GM18909 (cell line): ENCODE results near the gene ASRGL1.

ENCODE experiments used
- ATAC-seq: cut with Tn5 transposase; IDR thresholded peaks from one replicate; pipeline ENCODE4 v1.9.1; 2021; ENCODE audit warnings: mild to moderate bottlenecking; ENCODE audit not compliant: unreplicated experiment, poor library complexity

ASRGL1 gene

DNA sequence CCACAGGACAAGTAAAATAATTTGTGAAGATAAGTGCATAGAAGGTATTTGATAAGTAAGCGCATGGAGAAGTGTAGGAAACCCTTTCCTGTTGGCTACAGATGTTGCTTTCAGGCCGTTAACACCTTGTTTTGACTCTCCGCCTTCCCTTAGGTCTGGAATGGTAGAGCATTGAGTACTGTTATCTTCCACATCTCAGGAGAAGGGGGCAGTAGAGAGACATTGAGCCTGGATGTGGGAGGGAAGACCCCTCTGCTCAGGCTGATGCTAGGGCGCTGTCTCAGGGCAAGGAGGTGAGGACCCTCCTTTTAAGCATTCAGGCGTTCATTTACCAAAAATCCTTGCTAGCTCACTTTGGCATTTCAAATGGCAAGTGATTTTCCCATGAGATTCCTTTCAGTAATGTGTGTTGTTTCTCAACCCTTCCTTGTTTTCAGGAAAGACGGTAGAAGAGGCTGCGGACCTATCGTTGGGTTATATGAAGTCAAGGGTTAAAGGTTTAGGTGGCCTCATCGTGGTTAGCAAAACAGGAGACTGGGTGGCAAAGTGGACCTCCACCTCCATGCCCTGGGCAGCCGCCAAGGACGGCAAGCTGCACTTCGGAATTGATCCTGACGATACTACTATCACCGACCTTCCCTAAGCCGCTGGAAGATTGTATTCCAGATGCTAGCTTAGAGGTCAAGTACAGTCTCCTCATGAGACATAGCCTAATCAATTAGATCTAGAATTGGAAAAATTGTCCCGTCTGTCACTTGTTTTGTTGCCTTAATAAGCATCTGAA lies 54.6 kb downstream of the ASRGL1 start:
- no peak for ATAC-seq

DNA sequence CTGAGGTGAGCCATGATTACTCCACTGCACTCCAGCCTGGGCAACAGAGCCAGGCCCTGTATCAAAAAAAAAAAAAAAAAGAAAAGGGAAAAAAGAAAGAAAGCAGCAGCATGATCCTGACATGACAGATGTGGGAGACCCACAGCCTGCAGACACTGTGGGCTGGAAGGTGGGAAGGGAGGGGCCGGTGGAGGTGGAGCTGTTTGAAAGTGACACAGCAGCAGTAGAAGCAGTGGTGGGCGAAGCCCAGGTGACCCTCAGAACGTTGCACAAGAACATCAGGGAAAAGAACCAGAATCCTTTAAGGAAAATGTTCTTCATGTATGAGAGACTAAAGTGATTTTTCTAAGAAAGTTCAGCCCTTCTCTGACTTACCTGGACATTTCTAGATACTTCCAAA lies 55.3 kb downstream of the ASRGL1 start:
- ATAC-seq: no peak

DNA sequence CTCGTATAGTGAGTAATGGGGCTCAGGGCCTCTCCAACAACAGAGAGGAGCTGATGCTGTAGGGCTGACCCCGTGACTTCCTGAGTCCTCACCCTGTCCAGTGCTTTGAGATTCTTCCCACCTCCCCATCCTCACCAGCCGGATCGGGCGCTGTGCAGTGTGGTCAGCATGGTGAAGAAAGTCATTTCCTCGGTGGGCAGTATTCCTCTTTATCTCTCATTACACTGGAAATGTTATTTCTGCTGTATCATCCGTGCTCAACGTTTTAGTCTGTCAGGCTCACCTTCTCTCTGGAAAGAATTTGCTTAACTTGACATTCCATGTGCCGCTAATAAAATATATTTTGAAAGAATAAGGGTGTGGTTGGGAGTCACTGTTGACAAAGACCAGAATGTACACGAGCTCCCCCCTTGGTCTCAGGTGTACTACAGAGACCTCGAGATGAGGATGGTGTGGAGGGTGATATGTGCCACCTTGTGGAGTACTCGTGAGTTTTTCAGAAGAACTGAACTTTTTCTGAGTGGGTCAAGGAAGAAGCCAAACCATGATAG lies 55.9 kb downstream of the ASRGL1 start:
- no peak for ATAC-seq

- ATAC-seq: no peak
Observed at GRCh38 chr11:62393735-62394134, 56.5 kb downstream of the ASRGL1 start.

DNA sequence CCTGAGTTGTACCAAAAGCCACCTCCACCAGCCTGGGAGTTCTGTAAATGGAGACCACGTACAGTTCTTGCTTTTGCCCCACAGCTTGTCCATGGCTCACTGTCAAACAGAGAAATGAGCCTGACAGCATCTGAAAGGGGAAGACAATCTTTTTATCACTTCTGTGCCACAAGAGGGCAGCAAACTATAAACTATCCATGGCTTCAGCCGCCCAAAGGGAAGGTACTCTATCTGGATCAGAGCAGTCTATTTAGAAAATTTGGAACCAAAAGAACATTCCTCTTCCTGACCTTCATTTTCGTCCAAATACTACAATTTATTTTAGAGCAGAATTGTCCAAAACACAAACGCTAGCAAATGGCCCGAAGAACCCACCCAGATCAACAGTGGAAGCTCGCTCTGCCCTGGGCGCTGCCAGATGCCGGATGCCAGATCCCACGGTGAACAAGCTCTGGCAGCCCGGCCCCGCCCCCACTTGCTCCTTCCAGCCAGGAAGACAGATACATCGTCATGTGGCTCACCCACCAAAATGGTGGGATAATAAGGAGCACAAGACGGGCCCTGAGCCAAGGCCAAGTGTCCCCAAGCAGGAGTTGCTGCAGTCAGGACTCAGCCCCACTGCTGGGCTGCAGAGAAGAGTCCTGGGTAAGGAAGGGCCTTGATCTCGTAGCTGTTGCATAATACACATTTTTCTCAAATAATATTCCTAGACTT lies 57.7 kb downstream of the ASRGL1 start:
- ATAC-seq: no peak

DNA sequence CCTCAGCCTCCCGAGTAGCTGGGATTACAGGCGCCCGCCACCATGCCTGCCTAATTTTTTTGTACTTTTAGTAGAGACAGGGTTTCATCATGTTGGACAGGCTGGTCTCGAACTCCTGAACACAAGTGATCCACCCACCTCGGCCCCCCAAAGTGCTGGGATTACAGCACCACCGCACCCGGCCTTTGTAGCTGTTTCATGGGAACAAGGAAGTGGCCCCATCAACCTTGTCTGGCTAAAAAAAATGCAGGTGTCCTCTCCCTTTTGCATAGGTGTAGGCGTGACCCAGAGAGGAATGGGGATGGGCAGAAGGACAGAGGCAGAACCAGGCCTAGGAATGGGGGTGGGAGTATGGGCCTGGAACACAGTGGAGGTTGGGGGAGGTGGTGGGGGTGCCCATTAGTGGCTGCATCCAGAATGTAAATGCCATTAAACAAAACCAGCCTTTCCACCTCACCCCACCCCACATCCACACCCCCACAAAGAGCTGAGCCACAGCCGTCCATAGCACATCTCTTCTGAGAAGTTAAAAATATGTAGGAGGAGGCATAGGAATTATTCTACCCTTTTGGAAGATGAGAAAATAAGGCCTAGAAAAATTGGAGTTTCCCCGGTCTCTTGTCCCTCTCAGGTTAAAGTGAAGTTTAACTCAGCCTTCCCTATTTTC lies 58.8 kb downstream of the ASRGL1 start:
- ATAC-seq: no peak

DNA sequence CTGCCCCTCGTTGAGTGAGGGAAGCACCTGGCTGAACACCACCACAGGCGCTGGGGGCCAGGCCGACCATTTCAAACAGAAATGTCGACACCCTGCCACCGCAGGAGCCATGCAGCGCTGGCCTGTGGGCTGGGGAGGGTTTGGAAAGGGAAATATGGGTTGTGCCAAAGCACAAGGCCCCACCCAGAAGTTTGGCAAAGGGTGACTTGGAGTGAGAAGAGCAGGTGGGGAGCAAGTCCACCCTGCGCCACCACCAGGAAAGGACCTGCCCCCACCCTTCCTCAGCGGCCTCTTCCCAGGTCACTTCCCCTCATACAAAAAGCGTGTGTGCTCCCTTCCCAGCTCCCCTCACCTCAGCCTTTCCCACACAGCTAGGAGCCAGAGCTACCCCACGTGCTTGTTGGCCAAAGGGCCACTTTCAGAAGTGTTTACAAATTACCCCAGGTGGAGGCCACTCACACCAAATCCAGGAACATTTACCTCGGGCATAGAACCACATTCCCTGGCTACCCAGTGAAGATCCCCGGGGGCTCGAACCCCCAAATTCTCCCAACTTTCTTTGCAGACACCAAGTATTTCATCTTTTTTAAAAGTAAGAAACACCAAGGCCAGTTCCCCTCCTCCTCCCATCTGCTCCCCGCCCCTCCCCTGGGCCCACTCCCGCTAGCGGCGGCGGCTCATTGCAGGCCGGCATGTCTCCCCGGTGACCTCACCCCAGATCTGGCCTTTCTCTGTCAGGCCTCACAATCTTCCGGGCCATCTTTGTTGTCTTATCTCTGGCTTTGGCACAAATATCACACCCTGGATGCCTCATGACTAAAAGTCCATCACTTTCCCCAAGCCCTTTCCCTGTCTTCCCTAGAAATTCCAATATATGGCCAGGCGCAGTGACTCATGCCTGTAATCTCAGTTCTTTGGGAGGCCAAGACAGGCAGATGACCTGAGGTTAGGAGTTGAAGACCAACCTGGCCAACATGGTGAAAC lies 61.1 kb downstream of the ASRGL1 start:
- ATAC-seq: no peak

DNA sequence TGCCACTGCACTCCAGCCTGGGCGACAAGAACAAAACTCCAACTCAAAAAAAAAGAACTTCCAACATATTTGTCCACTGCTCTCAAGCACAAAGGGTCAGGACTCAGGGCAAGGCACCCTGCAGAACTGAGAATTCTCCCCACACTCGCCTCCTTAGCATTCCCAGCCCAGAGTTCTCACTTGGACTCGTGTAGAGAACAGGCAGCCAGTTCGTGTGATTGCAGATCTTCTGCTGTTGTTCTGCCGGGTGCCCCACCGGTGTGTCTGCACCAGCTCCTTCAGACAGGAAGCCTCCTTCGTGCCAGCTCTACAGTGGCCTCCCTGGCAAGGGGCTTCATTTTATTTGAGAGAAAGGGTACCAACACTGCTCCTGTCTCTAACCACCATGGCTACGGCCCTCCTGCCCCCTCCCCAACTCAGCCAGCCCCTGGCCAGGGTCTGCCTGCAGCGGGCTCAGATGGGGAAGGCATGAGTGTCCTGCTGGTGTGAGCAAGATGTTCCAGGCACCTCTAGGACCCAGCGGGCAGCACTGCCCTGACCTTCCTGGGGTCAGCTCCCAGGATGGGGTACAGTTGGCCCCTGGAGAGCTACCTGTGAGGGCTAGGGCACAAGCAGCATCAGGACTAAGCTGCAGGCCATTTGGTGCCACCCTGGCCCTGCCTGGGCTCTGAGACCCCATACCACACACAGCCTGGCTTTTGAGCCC lies 62.1 kb downstream of the ASRGL1 start:
- ATAC-seq: no peak

- ATAC-seq: no peak
Observed at GRCh38 chr11:62399878-62400266, 62.6 kb downstream of the ASRGL1 start.

GRCh38 chr11:62400281-62400680 lies 63.0 kb downstream of the ASRGL1 start:
- ATAC-seq: no peak

DNA sequence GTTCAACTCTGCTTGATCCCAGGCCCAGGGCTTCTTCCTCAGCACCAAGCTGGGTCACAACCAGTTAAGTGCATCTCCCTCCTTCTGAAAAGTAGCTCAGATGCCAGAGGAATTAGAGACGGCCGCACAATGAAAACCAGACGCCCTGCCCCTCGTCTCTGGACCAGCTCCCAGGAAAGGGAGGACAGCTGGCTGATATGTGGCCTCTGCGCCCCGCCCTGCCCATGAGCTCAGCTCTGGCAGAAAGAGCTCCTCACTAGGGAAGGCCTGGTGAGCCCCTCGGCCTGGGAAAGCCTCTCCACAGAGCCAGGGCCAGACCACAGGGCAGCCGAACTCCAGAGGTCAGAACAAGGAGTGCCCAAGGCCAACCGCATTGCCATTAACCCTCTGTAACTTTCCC lies 63.5 kb downstream of the ASRGL1 start:
- ATAC-seq: no peak

GRCh38 chr11:62401356-62401755 lies 64.1 kb downstream of the ASRGL1 start:
- ATAC-seq: no peak

DNA sequence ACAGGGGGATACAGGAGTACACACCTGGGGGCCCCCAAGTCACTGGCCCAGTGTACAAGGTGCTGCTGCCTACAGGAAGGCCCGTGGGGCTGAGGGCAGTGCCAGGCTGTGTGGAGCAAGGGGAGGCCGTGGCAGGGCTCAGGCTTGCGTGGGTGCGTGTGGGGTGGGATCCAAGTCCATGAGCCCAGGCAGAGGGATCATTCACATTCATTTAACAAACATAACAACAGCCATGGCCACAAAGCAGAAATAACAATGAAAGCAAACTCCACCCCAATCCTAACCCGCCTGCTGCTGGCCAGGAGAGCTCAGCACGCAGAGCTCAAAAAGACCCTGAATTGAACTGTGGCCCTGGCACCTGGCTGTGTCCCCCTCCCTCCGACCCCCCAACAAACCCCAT lies 64.6 kb downstream of the ASRGL1 start:
- ATAC-seq: no peak

- no peak for ATAC-seq
Observed at GRCh38 chr11:62402226-62402959, 65.1 kb downstream of the ASRGL1 start.

- ATAC-seq: no peak
Observed at GRCh38 chr11:62402960-62403730, 65.9 kb downstream of the ASRGL1 start.

- ATAC-seq: no peak
Observed at GRCh38 chr11:62404435-62404834, 67.2 kb downstream of the ASRGL1 start.

- no peak for ATAC-seq
Observed at GRCh38 chr11:62404901-62405300, 67.7 kb downstream of the ASRGL1 start.

DNA sequence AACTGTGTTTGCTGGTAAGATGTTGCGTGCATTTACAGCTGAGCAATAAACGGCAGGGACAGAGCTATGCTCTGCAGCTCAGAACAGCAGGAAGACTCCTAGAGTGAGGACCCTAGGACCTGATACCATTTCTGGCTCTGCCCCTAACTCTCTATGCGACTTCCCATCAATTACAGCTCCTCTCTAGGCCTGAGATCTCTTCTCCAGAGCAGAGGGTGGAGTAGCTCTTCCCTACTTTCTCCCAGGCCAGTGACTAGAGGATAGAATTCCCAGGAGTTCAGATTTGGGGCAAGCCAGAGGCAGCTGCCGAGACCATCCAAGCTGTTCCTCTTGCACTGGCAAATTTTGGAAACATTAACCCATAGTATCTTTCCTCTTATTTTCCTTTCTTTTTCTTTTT lies 68.8 kb downstream of the ASRGL1 start:
- no peak for ATAC-seq
